HG03103 (cell line): ENCODE measurements around the gene RAB40C.

Experiments used
- ATAC-seq: cut with Tn5 transposase; IDR thresholded peaks from one replicate; pipeline ENCODE4 v1.9.1; 2021; ENCODE audit warnings: low read depth; ENCODE audit not compliant: unreplicated experiment

RAB40C gene

DNA sequence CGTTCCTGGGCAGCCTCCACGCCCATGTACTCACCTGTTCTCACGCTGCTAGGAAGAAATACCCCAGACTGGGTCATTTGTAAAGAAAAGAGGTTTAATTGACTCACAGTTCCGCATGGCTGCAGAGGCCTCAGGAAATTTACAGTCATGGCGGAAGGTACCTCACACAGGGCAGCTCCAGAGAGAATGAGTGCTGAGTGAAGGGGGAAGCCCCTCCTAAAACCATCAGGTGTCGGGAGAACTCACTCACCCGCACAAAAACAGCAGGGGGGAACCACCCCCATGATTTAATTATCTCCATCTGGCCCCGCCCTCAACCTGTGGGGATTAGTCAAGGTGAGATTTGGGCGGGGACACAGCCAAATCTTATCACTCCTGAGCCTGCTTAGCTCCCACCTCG, 18.2 kb downstream of the RAB40C start:
- ATAC-seq, result no peak

- no peak for ATAC-seq
Measured at GRCh38 chr16:609316-609715, 19.4 kb downstream of the RAB40C start.

DNA sequence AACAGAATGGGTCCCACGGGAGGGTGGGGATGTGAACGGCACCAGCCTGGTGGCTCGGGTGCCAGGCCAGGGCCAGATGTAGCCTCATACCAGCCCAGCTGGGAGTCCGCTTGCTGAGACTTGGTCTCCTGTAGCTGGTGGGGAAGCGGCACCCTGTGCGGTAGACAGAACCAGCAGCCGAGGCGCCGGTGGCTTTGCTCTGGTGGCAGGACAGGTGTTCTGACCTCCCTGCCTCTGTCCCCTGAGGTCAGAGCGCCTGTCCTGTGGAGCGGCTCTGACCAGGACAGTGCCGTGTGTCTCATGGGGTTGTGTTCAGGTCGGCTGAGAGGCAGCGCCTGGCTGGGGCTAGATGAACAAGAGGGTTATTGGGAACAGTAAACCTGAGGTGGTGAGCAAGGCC, 20.1 kb downstream of the RAB40C start:
- ATAC-seq, result no peak

- ATAC-seq, result no peak
Measured at GRCh38 chr16:610513-611381, 20.9 kb downstream of the RAB40C start.

GRCh38 chr16:615122-615521, 25.3 kb downstream of the RAB40C start:
- ATAC-seq, result no peak

DNA sequence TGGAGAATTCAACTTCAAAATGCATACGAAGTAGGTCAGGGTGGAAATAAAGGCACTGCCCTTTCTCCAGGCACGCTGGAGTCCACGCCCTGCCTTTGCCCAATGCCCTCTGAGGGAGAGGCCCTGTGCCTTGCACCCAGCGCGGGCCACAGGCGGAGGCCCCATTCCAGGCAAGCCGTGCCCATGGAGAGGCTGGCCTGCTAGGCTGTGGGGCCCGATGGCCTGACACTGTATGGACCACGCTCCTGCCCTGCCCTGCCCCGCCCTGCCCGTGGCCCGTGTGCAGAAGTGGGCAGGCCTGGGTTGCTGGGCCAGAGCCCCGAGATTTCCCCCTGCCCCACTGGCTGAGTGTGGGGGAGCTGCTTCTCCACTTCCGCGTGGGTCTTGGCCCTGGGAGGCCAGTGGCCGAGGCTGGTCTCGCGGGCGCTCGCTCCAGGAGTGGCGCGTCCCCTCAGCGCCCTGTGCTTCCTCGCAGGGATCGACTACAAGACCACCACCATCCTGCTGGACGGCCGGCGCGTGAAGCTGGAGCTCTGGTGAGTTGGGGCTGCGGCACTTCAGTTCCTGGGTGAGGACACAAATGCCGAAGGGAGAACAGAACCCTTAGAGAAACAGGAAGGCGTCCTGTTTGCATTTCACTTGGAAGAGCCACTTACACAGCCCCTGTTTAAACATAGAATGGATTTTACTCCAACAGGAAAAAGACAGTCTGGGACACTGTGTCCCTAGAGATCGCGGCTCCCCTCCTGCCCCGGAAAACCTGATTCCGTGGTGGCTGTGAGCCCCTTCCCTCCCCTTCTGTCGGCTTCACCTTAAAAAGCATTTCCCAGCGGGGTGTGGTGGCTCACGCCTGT, 27.1 kb downstream of the RAB40C start:
- ATAC-seq, result no peak

- no peak for ATAC-seq
Measured at GRCh38 chr16:617855-618254, 28.0 kb downstream of the RAB40C start.

DNA sequence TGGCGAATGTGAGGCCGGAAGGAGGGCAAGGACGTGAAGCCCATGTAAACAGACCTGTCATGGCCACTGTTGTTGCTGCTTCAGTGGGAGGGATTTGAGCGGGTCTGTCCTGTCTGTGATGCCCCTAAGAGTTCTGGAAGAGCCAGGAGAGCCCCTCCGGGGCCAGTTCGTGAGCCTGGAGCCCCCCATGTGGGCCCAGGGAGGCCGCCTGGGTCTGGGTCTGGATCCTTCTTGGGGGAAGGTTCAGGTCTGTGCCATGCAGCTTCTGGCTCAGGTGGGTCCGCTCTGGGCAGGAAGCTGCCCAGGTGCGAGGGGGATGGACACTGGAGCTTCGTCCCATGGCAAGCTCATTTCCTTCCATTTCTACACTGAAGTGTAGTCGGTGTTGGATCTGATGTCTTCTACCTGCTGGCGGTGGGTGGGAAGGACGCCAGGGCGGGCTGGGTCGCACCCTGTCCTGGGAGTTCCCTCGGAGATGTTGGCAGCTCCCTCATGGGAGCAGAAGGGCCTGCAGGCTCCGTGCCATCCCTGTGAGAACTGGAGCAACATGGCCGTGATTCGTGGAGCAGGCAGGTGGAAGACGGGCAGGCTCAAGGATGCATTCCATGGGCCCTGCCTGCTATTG, 29.7 kb downstream of the RAB40C start:
- no peak for ATAC-seq

DNA sequence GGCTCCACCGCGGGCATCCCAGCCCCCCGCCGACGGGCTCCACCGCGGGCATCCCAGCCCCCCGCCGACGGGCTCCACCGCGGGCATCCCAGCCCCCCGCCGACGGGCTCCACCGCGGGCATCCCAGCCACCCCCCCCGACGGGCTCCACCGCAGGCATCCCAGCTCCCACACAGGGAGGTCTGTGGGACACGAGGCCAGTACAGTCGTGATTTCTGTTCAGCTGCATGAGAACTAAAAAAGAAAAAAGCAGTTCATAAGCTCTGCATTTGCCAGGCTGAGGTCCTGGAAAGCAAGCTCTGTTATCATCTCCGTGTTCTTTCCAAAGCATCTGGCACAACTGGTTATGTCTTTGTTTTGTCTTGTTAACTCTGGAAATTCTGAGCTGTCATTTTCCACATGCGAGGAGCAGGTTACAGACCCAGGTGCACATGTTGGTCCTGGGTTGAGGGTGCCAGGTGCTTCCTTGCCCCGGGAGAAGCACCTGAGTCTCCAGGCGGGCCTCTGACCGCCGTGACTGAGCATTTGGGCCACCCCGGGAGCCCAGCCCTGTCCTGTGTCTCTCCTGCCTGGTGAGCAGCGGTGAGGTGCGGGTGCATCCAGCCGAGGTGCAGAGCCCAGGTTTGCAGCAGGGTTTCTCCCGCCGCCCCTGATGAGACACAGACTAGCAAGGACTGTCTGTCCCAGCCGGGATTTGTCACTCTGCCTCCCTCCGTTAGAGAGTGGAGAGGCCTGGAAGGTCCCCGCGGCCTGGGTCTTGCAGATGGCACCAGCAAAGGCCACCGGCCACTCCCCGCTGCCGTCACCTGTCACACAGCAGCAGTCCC, 31.0 kb downstream of the RAB40C start:
- no peak for ATAC-seq

- no peak for ATAC-seq
Measured at GRCh38 chr16:621526-622105, 31.8 kb downstream of the RAB40C start.

- ATAC-seq, result no peak
Measured at GRCh38 chr16:622920-623280, 33.0 kb downstream of the RAB40C start.

GRCh38 chr16:624526-625070, 34.7 kb downstream of the RAB40C start:
- no peak for ATAC-seq

DNA sequence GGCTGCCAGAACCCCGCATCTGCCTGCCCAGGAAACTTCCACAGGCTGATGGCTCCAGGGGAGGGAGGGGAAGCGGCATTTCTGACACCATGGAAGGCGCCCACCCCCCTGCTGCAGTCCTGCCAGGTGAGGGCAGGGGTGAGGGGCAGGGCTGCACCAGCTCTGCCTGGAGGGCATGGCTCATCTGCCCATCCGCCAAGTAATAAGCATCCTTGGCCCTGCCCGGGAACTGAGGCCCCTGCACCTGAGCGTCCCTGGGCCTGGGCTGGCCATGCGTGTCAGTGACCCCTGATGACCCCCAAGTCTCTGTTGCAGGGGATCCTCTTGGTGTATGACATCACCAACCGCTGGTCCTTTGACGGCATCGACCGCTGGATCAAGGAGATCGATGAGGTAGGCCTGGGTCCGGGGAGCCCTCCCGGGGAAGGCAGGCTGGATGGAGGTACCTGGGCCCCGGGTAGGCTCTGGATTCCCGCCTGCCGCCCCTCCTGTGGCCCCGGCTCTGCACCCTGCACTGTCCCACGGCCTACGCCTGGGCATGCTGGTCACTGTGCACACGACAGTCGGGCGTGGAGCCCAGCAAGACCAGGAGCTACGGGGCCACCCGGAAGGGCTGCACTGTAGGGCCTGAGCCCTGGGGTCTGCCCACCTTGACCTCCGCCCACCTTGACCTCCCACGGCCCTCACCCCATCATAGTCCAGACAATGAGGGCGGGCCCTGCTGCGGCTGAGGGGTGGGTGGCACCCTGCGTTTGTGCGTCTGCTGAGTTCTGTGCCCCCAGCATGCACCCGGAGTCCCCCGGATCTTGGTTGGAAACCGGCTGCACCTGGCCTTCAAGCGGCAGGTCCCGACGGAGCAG, 35.5 kb downstream of the RAB40C start:
- ATAC-seq, result no peak

- ATAC-seq, result no peak
Measured at GRCh38 chr16:625977-626765, 36.3 kb downstream of the RAB40C start.

DNA sequence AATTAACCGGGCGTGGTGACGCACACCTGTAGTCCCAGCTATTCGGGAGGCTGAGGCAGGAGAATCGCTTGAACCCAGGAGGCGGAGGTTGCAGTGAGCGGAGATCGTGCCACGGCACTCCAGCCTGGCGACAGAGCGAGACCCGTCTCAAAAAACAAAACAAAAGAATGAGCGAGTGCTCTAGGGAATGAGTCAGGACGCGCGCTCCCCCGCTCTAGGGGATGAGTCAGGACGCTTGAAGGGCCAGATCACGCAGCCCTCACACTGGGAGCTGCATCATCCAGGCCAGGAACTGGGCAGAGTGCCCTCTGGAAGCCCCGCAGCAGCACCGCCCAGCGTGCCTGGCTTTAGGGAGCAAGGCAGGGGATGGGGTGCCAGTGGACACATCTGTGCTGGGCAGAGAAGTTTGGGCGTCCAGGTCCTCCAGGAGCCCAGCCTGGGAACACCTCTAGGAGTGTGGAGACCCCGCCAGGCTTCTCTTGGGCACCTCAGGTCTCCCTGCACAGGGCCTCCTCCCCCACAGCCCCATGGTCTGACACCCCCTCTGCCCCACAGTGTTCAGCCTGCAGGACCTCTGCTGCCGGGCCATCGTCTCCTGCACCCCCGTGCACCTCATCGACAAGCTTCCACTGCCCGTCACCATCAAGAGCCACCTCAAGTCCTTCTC, 37.1 kb downstream of the RAB40C start:
- ATAC-seq, result no peak

DNA sequence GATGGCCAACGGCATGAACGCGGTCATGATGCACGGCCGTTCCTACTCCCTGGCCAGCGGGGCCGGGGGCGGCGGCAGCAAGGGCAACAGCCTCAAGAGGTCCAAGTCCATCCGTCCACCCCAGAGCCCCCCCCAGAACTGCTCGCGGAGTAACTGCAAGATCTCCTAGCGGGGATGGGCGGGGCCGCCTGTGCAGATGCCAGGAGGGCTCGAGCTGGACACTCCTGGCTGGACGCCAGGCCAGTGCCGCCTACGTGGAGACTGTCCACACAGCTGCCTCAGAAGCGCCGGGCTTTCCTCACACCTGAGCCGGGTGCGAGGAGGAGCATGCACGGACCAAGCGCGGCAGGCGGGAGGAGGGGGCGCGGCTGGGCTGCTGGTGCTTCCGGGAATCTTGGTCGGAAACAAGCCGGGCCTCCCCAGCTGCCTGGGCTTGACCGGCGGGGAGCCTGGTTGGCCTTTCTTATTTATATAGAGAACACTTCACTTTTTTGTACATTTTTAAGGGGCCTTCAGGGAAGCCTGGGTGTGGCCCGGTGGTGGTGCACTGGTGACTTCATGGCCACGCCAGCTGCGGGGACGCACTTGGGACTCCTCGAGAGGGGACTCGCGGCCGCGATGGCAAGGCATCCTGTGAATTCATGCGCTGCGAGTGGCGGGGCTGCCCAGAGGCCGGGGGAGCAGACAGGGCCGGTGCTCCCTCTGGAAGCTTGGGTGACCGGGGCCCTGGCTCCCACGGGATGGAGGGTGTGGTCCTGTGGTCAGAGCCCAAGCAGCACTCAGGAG, 37.8 kb downstream of the RAB40C start:
- no peak for ATAC-seq
